DMS53 (cell line): ENCODE data around the gene RGS19.

Experiments
- DNase-seq: peaks from one replicate; lab custom pipeline; 2025; lab: John Stamatoyannopoulos, UW

Gene RGS19

GRCh38 chr20:64035933-64036345, 43.4 kb downstream of the RGS19 start, which contains the start of gene C20orf204:
TSS of gene C20orf204 (plus strand) at chr20:64036182. CDS start at chr20:64036324, 142 bp downstream.
- no peak for DNase-seq

DNA sequence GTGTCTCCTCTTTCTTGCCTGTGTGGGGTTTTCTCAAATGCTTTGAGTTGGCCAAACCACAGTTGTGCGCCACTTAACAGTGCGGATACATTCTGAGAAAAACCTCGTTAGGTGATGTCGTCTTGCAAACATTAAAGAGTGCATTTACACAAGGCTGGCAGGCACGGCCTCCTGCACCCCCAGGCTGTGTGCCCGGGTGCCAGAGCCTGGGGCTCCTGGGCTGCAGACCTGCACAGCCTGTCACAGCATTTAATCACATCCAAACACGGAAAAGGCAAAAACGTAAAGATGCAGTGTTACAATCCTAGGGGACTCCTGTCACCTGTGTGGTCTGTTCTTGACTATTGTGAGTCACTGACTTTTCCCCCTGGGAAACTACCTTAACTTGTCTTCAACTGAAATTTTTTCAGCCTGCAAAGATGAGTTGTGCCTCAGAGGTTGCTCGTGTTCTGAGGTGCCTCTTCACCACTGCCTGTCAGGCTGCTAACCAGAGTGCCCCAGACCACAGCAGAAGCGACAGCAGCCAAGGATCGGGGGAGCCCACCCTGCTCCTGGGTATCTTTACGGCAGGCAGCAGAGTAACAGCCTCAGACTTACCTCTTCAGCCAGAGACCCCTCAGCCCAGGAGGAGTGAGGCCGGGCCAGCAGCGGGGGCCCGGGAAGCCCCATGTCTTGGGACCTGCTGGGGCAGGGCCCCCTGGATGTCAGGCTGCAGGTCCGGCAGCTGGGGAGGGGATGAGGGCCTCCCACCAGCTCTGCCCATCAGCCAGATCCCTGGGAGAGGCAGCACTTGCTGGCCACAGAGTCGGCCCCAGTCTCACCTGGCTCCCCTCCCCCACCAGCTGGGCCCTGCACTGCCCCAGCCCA, 44.0 kb downstream of the RGS19 start:
- no peak for DNase-seq

GRCh38 chr20:64033981-64034493, 45.3 kb downstream of the RGS19 start:
- no peak for DNase-seq

GRCh38 chr20:64032706-64033624, 46.4 kb downstream of the RGS19 start:
- no peak for DNase-seq

- DNase-seq, result no peak
Observed at GRCh38 chr20:64031822-64032314, 47.5 kb downstream of the RGS19 start.

GRCh38 chr20:64030371-64031134, 48.8 kb downstream of the RGS19 start:
- no peak for DNase-seq

GRCh38 chr20:64029293-64030117, 49.8 kb downstream of the RGS19 start:
- no peak for DNase-seq

DNA sequence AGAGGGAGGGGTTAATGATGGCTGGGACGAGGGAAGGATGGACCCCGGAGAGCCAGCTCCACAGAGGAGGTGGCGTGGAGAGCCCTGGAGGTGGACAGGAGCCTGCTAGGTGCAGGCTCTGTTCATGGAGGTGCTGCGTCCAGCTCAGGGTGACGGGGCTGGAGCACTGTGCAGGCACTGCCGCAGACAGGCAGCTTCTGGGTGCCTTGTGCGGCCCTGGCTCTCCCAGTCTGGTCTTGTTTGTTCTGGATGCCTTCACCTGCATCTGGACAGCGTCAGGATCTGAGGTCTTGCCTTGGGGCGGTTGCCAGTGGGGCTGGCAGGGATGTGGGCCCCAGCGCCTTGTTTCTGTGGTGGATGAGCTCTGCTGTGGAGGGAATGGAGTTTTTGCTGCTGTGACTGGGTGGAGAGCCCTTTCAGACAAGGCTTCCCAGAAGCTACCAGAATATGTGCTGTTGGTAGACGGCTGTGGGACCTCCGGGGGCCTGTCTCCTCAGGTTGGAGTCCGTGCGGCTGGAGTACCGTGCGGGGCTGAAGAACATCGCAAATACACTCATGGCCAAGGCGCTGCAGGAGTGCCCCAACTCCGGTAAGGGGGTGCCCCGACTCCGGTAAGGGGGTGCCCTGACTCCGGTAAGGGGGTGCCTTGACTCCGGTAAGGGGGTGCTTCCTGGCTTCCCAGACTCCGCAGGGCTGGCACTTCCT, 51.2 kb downstream of the RGS19 start:
- DNase-seq, result no peak

DNA sequence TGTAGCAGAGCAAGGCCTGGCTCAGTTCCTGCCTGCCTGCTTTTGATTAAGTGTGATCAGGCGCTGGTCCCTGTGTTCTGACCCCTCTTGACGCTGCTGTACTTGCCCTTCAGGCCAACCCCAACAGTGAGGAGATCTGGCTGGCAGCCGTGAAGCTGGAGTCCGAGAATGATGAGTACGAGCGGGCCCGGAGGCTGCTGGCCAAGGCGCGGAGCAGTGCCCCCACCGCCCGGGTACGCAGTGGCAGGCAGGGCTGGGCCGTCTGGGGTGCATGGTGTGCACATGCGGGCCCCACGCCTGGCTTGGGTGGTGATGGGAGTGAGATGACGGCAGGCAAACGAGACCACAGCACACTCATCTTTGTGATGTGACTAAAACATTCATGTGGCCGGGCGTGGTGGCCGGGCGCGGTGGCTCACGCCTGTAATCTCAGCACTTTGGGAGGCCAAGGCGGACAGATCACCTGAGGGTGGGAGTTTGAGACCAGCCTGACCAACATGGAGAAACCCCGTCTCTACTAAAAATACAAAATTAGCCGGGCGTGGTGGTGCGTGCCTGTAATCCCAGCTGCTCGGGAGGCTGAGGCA, 53.4 kb downstream of the RGS19 start:
- DNase-seq, result no peak

DNA sequence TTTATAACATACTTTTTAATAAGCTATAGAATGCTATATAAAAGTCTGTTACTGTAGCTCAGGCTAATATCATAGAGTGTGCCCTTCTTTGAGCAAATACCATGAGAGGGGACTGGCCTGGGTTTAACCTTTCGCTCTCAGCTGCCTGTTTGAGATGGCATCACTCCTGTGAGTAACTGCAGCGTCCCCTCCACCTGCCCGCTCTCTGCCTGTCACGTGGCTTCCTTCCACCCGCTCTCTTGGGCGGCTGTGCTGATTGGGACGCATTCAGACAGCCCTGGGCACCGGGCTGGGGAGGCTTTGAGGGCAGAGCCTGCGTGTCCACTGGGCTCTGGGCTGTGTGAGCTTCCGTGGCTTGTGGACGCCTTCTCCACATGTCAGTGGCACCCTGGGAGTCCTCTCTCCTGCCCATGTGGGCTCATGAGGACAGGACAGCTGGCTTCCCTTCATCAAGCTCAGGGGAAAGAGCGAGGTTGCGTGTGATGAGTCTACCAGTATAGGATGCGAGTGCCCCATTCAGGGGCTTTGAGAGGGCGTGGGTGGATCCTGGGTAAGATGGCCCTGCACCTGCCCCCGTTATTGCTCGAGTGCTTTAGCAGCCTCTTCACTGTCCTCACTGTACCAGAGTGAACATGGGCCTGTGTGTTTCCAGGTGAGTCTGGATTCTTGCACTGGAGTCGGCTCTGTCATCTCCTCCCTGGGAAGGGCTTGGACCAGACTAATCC, 54.1 kb downstream of the RGS19 start:
- DNase-seq, result no peak

DNA sequence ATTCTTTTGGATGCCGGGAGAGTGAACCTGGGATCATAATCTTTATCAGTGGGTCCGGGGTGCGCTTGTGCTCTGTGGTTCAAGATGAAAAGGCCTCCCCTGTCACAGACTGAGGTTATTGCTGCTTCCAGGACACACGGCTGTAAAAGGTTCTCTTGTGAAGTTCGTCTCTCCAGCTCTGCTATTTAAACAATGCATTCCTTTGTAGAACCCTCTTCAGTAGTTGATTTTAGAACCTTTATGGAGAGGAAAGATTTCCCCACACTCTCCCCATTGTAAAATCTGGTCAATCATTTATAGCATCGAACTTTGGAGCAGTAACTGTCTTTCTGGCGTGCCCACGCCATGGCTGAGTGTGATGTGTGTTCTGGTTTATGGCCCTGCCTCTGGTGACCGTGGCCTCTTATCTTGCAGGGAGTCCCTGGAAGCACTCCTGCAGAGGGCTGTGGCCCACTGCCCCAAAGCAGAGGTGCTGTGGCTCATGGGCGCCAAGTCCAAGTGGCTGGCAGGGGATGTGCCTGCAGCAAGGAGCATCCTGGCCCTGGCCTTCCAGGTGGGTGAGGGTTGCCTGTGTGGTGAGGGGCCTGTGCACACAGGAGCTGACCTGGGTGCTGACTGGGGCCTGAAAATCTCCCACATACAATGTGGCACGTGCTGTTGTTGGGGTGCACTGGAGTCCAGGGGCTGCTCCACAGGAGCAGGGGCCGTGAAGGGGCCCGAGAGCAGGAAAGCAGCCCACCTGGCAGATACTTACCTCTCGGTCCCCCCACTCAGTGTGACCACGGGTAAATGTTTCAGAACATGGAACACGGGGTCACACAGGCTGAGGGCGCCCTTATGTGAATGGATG, 55.0 kb downstream of the RGS19 start:
- no peak for DNase-seq

DNA sequence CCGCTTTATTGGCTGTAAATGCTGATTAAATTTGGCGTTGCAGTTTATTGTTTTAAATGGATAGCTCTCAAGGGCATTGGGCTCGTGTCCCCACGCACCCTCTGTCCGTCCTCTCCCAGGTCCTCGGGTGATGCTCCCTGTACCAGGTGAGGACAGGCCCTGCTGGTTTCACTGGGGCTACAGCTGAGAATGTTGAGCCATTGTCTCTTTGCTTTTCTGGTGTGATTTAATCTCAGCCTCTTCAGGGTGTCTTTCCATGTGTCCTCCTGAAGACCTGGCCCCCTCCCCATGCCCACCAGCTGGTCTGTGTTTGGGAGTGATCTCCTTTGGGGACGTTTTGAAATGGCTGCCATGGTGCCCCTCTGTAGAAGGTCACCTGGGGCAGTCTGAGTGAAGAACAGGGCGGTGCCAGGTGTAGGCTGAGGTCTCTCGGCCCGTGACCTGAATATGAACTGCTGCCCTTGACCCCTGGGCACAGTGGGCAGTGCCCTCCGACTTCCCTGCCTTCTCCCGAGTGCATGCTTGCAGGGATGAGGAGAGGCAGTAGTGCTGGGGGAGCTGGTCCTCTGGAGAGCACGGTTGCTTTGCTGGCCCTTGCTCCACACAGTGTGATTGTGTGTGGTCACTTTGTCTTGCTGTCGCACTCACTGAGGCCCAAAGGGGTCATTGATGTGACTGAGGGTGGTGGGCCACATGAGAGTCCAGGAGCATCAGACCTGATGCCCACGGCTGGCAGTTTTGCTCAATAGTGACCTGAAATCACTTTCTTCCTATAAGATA, 55.8 kb downstream of the RGS19 start:
- DNase-seq, result no peak
